SH-SY5Y (cell line): ENCODE data around the gene KCNB1.

Experiments
- GATA2 ChIP-seq: IDR thresholded peaks from 2 replicates; pipeline ENCODE4 v1.6.1; 2011; ENCODE audit warnings: mild to moderate bottlenecking, low read depth, low read length
- GATA3 ChIP-seq: IDR thresholded peaks from 2 replicates; pipeline ENCODE4 v1.6.1; 2011; ENCODE audit warnings: low read depth, mild to moderate bottlenecking, low read length, moderate library complexity

Gene KCNB1

DNA sequence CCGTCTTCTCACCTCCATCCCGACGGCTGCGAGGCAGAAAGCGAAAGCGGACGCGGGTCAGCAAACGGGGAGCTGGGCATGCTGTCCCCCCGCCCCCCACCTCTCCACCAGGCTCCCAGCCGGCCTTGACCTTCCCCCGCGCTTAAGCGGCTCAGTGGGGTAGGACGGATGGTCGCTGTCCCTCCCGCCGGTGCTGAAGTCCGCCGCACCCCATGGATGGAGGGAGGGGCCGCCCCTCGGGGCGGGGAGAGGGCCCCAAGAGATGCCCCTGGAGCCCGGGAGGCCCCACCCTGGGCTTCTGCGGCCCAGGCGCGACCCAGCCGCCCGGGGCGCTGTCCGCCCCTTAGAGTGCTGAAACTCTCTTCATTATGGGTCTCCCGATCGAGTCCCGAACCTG, at the start of gene KCNB1:
Gene KCNB1 (minus strand): TSS at position 48 of the 397 bp plus-strand sequence. CDS start 188 bp downstream, outside the sequence.
- no peak for TF ChIP-seq GATA2
- TF ChIP-seq GATA3: no peak

DNA sequence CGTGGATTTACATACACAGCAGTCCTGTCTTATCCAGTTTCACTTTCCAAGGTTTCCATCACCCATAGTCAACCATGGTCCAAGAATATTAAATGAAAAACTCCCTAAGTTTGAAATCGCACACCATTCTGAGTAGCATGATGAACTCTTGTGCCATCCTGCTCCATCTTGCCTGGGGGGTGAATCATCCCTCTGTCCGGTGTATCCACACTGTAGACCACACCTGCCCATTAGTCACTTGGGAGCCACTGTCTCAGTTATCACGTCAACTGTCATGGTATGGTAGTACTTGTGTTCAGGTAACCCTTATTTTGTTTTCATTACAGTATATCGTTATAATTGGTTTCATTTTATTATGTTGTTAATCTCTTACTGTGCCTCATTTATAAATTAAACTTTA, 47.0 kb upstream of the KCNB1 start:
- TF ChIP-seq GATA2 (no peak), GATA3 (no peak)

DNA sequence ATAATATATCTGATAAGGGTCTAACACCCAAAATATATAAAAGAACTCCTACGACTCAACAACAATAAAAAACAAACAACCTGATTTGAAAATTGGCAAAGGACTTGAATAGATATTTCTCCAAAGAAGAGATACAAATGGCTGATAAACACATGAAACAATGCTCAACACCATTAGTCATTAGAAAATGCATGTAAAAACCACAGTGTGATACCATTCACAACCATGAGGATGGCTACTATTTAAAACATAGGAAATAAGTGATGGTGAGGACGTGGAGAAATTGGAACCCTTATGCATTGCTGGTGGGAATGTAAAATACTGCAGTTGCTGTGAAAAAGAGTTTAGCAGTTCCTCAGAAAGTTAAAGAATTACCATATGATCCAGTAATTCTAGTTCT, 44.1 kb upstream of the KCNB1 start:
- TF ChIP-seq GATA2 (no peak), GATA3 (no peak)

- TF ChIP-seq GATA3: no peak
- TF ChIP-seq GATA2: no peak
Measured at GRCh38 chr20:49526056-49526455, 43.6 kb upstream of the KCNB1 start.

DNA sequence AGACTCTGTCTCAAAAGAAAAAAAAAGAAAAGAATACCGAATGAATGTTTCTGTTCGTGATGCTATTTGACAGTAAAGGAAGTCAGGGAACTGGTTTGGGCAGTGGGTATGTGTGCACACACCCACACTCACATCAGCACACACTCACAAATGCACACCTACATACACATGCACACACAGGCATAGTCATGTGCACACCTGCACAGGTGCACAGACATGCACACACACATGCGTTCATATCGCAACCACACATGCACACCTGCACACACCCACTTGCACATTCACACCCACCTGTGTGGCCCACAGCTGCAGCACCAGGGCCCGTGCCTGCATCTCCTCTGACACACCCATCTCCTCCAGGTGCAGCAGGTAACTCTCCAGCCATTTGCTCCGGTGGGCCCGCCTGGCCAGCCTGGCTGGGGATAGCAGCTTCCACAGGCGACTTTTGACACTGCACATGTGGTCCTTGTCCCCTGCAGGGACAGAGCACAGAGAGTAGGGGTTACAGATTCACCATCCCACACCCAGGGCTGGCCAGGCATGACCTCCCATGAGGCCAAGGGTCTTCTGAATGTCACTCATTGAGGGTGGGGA, 41.4 kb upstream of the KCNB1 start:
- TF ChIP-seq GATA3 (no peak), GATA2 (no peak)

GRCh38 chr20:49521356-49521755, 38.9 kb upstream of the KCNB1 start:
- no peak for TF ChIP-seq GATA2
- TF ChIP-seq GATA3: no peak

- TF ChIP-seq GATA2 (no peak), GATA3 (no peak)
Measured at GRCh38 chr20:49519777-49520359, 37.4 kb upstream of the KCNB1 start.

DNA sequence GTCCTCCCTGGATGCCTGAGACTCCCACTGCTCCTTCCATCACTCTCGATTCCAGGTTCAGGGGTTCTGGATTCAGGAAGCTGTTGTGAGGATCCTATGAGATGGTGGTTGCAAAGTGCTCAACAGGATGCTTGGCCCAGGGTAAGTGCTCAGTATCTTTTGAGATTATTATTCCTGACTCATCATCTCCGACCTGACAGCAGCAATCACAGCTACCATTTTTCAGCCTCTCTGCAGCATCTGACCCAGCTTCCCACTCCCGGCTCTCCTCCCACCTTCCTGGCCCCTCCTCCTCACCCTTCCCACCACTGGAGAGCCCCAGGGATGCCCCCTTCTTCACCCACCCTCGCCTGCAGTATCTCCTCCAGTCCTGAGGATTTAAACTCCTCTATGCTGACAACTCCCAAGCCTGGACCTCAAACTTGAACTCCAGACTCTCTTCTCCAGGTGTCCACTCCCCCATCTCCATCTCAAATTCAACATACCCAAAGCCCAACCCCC, 36.8 kb upstream of the KCNB1 start:
- TF ChIP-seq GATA2 (no peak), GATA3 (no peak)

DNA sequence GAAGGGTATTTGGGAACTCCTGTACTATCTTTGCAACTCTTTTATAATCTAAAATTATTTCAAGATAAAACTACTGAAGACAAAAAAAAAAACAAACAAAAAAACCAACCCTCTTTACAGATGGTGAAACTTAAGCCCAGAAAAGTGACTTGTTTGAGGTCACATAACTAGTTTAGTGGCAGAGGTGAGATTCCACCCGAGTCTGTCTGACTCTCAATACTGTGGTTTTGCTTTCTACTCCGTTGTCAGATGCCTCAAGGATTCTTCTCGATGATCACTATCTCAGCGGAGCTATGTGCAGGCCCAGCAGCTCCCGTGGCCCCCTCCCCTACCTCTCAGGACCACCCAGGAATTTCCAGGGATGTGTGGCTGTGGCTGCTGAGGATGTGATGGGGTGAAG, 36.1 kb upstream of the KCNB1 start:
- TF ChIP-seq GATA2: no peak
- TF ChIP-seq GATA3: no peak

GRCh38 chr20:49517805-49518100, 35.3 kb upstream of the KCNB1 start:
- no peak for TF ChIP-seq GATA2
- TF ChIP-seq GATA3: no peak

DNA sequence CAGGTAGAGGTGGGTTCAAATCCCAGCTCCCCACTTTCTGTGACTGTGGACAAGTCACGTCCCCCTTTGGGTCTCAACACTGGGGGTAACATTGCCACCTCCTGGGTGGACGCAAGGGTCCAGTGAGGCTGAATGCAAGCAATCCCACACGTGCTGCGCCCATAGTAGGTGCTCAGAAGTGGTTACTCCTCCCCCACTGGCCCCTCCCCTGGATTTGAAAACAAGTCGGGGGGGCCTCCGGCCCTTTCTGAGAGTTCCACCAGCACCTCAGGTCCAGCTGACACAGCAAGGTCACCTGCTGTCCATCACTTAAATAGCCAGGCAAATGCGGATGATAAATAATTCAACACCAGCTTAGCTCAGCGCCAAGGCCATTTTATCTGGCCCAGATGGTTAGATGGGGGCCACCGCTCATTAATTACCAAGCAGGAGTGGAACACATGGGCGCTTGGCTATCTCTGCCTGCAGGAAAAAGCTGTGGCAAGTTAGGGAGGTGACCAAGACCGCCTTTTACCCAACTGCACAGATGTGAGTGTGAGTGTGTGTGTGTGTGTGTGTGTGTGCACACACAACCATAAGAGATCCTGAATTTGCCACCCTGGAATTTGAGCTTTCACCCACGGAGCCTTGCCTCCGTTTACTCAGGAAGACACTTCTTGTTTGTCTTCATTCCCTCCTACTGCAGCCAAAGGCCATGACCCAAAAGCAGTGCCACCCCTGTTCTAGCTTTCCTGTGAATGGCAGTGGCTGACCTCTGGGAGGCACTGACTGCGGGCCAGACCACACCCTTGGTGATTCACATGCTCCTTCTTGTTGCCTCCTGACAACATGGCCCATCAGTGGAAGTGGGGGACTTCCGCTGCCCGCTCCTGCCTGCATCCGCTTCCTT, 34.7 kb upstream of the KCNB1 start:
- TF ChIP-seq GATA3: no peak
- TF ChIP-seq GATA2: no peak

DNA sequence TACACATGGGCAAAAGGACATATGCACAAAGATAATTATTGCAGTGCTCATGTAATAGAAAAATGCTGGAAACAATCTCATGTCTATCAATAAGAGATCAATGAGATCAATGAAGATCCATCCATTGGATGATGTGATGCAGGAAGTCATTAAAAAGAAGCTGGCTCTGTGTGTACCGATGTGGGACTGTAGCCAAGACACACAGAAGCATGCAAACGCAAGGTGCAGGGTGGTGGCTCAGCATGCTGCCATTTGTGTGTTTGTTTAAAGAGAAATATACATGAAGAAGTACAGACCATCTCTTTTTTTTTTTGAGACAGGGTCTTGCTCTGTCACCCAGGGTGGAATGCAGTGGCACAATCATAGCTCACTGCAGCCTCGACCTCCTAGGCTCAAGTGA, 33.1 kb upstream of the KCNB1 start:
- TF ChIP-seq GATA3: no peak
- TF ChIP-seq GATA2: no peak

DNA sequence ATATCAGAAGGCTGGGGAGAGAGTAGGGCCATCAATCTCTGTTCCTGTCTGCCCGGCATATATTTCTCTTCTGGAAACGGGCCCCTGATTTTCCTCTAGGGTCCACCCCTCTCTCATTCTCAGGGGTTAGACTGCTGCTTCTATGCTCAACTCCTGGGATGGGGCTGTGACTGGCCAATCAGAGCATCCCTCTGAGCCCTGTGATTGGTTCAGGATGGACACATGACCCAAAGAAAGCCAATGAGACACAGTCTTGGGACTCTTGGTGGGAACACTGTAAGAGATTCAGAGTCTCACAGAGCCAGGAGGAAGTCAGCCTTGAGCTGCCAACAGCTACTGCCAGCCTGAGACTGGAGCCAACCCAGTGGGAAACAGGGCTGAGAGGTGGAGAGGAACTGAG, 31.0 kb upstream of the KCNB1 start:
- no peak for TF ChIP-seq GATA3
- TF ChIP-seq GATA2: no peak

GRCh38 chr20:49513009-49513408, 30.5 kb upstream of the KCNB1 start:
- no peak for TF ChIP-seq GATA3
- TF ChIP-seq GATA2: no peak
